Smooth muscle cell (in vitro differentiated cells): ENCODE measurements around the gene COQ7. TPM values are rescaled to one million over a fixed set of nuclear protein-coding genes. Genes with fewer than 3 reads are reported as not detected.

Source experiments
- DNase-seq: peaks from one replicate; lab custom pipeline; 2025; ENCODE audit not compliant: unreplicated experiment; lab: John Stamatoyannopoulos, UW
- H2AFZ ChIP-seq: fragments of 200-600 bp; sonication (generic); 2 replicates; pipeline ENCODE4 v1.6.0; 2016; ENCODE audit warnings: antibody characterized with exemption, low read depth, mild to moderate bottlenecking
- H3F3A ChIP-seq: fragments of 200-600 bp; sonication (generic); 2 replicates; pipeline ENCODE4 v1.6.0; 2017; ENCODE audit warnings: antibody characterized with exemption, low read depth
- H3K27ac ChIP-seq: fragments of 200-600 bp; sonication (generic); 2 replicates; pipeline ENCODE4 v1.5.1; 2016; ENCODE audit warnings: low read depth, mild to moderate bottlenecking
- H3K27me3 ChIP-seq: fragments of 200-600 bp; sonication (generic); 2 replicates; pipeline ENCODE4 v1.6.1; 2016; ENCODE audit warnings: low read depth, mild to moderate bottlenecking
- H3K36me3 ChIP-seq: fragments of 200-600 bp; sonication (generic); 2 replicates; pipeline ENCODE4 v1.5.1; 2016; ENCODE audit warnings: low read depth
- H3K4me1 ChIP-seq: fragments of 200-600 bp; sonication (generic); 2 replicates; pipeline ENCODE4 v1.5.1; 2016; ENCODE audit warnings: low read depth
- H3K4me2 ChIP-seq: fragments of 200-600 bp; sonication (generic); 2 replicates; pipeline ENCODE4 v1.6.0; 2016; ENCODE audit warnings: mild to moderate bottlenecking
- H3K4me3 ChIP-seq: fragments of 200-600 bp; sonication (generic); 2 replicates; pipeline ENCODE4 v1.5.1; 2016; ENCODE audit warnings: mild to moderate bottlenecking
- H3K79me2 ChIP-seq: fragments of 200-600 bp; sonication (generic); 2 replicates; pipeline ENCODE4 v1.6.0; 2016; ENCODE audit warnings: low read depth, mild to moderate bottlenecking
- H3K9ac ChIP-seq: fragments of 200-600 bp; sonication (generic); 2 replicates; pipeline ENCODE4 v1.6.0; 2016; ENCODE audit warnings: low read depth
- H3K9me3 ChIP-seq: fragments of 200-600 bp; sonication (generic); replicated peaks from 2 replicates; pipeline ENCODE4 v1.5.1; 2016; ENCODE audit warnings: low read depth
- H4K20me1 ChIP-seq: fragments of 200-600 bp; sonication (generic); 2 replicates; pipeline ENCODE4 v1.6.0; 2016; ENCODE audit warnings: low read depth
- CTCF ChIP-seq: fragments of 200-600 bp; sonication (generic); IDR thresholded peaks from 2 replicates; pipeline ENCODE4 v1.5.1; 2017; ENCODE audit warnings: borderline replicate concordance, mild to moderate bottlenecking, antibody characterized with exemption; ENCODE audit not compliant: insufficient read depth, poor library complexity, severe bottlenecking
- WGBS: methylation state at CpG from one replicate; pipeline ENCODE4 v1.1.7; 2016; ENCODE audit warnings: low lambda C conversion rate; 5-methylcytosine and 5-hydroxymethylcytosine counted together
- polyA plus RNA-seq: library from polyadenylated mRNA; unstranded; fragments of >200 nt; fragmentation: Nextera tagmentation; extraction: Ambion mirVana; gene quantifications from 2 replicates; pipeline ENCODE4 v1.2.1, GENCODE V29; 2016
- total RNA-seq: library from RNA; depleted of rRNA; stranded (reverse); fragments of >200 nt; gene quantifications from 2 replicates; pipeline ENCODE4 v1.2.3, GENCODE V29; 2014

COQ7 gene
- total and polyA plus RNA-seq, 2 experiments from 2014 or later: 10.5 to 11.4 TPM

DNA sequence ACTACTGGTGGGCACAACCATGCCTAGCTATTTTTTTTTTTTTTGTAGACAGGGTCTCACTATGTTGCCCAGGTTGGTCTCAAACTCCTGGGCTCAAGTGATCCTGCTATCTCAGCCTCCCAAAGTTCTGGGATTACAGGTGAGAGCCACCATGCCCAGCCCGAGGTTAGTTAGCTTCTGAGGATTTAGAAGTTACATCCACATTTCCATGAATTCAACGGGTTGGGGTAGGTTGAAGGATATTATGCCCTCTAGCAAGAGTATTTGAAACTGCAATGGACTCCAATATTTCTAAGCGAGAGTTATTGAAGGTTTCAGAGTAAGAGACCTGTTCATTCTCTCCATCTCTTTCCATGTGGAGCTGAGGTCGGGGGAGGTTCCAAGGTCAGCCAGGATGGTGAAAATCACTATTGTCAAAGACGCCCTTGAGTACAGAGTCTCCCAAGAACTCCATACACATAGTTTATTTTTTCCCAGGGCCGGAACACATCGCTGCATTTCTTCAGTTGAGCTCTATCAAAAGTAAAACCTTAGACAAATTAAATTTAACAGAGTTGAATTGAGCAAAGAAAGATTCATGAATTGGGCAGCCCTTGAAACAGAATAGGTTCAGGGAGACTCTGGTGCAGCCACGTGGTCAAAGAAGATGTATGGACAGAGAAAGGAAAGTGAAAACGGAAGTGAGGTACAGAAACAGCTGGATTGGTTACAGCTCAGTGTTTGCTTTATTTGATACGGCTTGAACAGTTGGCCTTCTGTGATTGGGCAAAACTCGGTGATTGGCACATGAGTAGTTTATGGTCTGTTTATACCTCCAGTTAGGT is 27.3 kb downstream of the COQ7 start:
- H3K27me3 ChIP-seq: no peaks in the 10 kb centered on the region

GRCh38 chr16:19095654-19096053 is 28.2 kb downstream of the COQ7 start:
- H3K4me1 ChIP-seq: no peaks in the 10 kb centered on the region
- 77% methylated on average over 5 of the region's 5 CpGs for WGBS
- DNase-seq: no peak

More for the DNA sequence above, 27.3 kb downstream of the COQ7 start:
- H3F3A ChIP-seq: peaks cover 3% of the 10 kb centered on the region
- no peak overlapping the region for H3K9ac ChIP-seq
- H3K4me2 ChIP-seq: no peak overlapping the region
- H3K4me1 ChIP-seq: no peaks in the 10 kb centered on the region
- no peaks in the 10 kb centered on the region for H3K9me3 ChIP-seq
- no peaks in the 10 kb centered on the region for H3K79me2 ChIP-seq
- DNase-seq: no peak
- WGBS: 92% methylated on average over 11 of the region's 11 CpGs
- H3K27ac ChIP-seq: no peak overlapping the region
- no peaks in the 10 kb centered on the region for H4K20me1 ChIP-seq
- H3K4me3 ChIP-seq: no peak overlapping the region
- no peak overlapping the region for H2AFZ ChIP-seq
- H3K36me3 ChIP-seq: no peaks in the 10 kb centered on the region
- TF ChIP-seq CTCF: no peak

GRCh38 chr16:19098173-19098572 is 30.8 kb downstream of the COQ7 start:
- Histone ChIP-seq H3K4me1 (no peaks in the 10 kb centered on the region), H3K79me2 (no peaks in the 10 kb centered on the region), H3K9ac (no peak overlapping the region), H3F3A (no peaks in the 10 kb centered on the region), H3K4me2 (no peak overlapping the region), H2AFZ (no peak overlapping the region), H3K36me3 (no peaks in the 10 kb centered on the region), H3K27ac (no peak overlapping the region), H3K9me3 (no peaks in the 10 kb centered on the region), H3K27me3 (no peaks in the 10 kb centered on the region), H3K4me3 (no peak overlapping the region), H4K20me1 (no peaks in the 10 kb centered on the region)
- TF ChIP-seq CTCF: no peak
- WGBS: 88% methylated on average over 1 of the region's 1 CpG
- no peak for DNase-seq

More at GRCh38 chr16:19095654-19096053, 28.2 kb downstream of the COQ7 start:
- Histone ChIP-seq H2AFZ (no peak overlapping the region), H4K20me1 (no peaks in the 10 kb centered on the region), H3F3A (peaks cover 3% of the 10 kb centered on the region), H3K4me3 (no peak overlapping the region), H3K9me3 (no peaks in the 10 kb centered on the region), H3K36me3 (no peaks in the 10 kb centered on the region), H3K4me2 (no peak overlapping the region), H3K9ac (no peak overlapping the region), H3K27me3 (no peaks in the 10 kb centered on the region), H3K27ac (no peak overlapping the region), H3K79me2 (no peaks in the 10 kb centered on the region)
- no peak for TF ChIP-seq CTCF
